GM23338 (cell line): ENCODE results near the gene UGT1A3. TPM values are rescaled to one million over a fixed set of nuclear protein-coding genes. Genes with fewer than 3 reads are reported as not detected.
A peak's percentile ranks its signal among the peaks of the same experiment; 100 is the strongest.

Experiments used
- ATAC-seq: fragments of 200-7000 bp; cut with Tn5 transposase; 3 replicates; pipeline ENCODE4 v1.9.1; 2020
- DNase-seq: peaks from one replicate; pipeline ENCODE4 v3.0.0-alpha.2; 2015; ENCODE audit warnings: low spot score
- H2AFZ ChIP-seq: fragments of 200-600 bp; sonication (generic); 2 replicates; pipeline ENCODE4 v1.8.0; 2016; ENCODE audit warnings: antibody characterized with exemption, mild to moderate bottlenecking, moderate library complexity
- H3F3A ChIP-seq: fragments of 200-600 bp; sonication (generic); replicated peaks from 2 replicates; pipeline ENCODE4 v1.8.0; 2017; ENCODE audit warnings: antibody characterized with exemption, mixed run types, low read depth
- H3K27ac ChIP-seq: fragments of 200-600 bp; sonication (generic); 2 replicates; pipeline ENCODE4 v1.6.1; 2016; ENCODE audit warnings: low read depth
- H3K27me3 ChIP-seq: fragments of 200-600 bp; sonication (generic); 2 replicates; pipeline ENCODE4 v1.8.0; 2016; ENCODE audit warnings: mild to moderate bottlenecking, mixed run types, moderate library complexity; ENCODE audit not compliant: insufficient read depth
- H3K36me3 ChIP-seq: fragments of 200-600 bp; sonication (generic); 2 replicates; pipeline ENCODE4 v1.8.0; 2016; ENCODE audit warnings: mild to moderate bottlenecking; ENCODE audit not compliant: insufficient read depth
- H3K4me1 ChIP-seq: fragments of 200-600 bp; sonication (generic); 2 replicates; pipeline ENCODE4 v1.8.0; 2016; ENCODE audit warnings: mild to moderate bottlenecking, moderate library complexity; ENCODE audit not compliant: insufficient read depth
- H3K4me2 ChIP-seq: fragments of 200-600 bp; sonication (generic); 2 replicates; pipeline ENCODE4 v1.7.1; 2017; ENCODE audit warnings: mixed run types
- H3K4me3 ChIP-seq: fragments of 200-600 bp; sonication (generic); 2 replicates; pipeline ENCODE4 v1.6.1; 2016; ENCODE audit warnings: mixed run types
- H3K79me2 ChIP-seq: fragments of 200-600 bp; sonication (generic); replicated peaks from 2 replicates; pipeline ENCODE4 v1.8.0; 2017; ENCODE audit warnings: mild to moderate bottlenecking; ENCODE audit not compliant: insufficient read depth
- H3K9me2 ChIP-seq: fragments of 200-600 bp; sonication (generic); 2 replicates; pipeline ENCODE4 v1.8.0; 2017; ENCODE audit not compliant: insufficient read depth
- H4K20me1 ChIP-seq: fragments of 200-600 bp; sonication (generic); replicated peaks from 2 replicates; pipeline ENCODE4 v1.8.0; 2017; ENCODE audit warnings: mild to moderate bottlenecking; ENCODE audit not compliant: insufficient read depth
- H3K27ac Mint-ChIP-seq: 2 replicates; pipeline ENCODE4 v1.8.0; 2020; ENCODE audit warnings: inconsistent platforms, mild to moderate bottlenecking, moderate library complexity, mixed read lengths
- H3K27me3 Mint-ChIP-seq: 3 replicates; pipeline ENCODE4 v1.8.0; 2022; ENCODE audit warnings: low read depth, mild to moderate bottlenecking, moderate library complexity, mixed read lengths, inconsistent platforms; ENCODE audit not compliant: insufficient read depth, poor library complexity
- H3K36me3 Mint-ChIP-seq: 3 replicates; pipeline ENCODE4 v1.8.0; 2021; ENCODE audit warnings: low read depth, mild to moderate bottlenecking, inconsistent platforms, moderate library complexity, mixed read lengths
- H3K4me1 Mint-ChIP-seq: 3 replicates; pipeline ENCODE4 v1.8.0; 2020; ENCODE audit warnings: mild to moderate bottlenecking, inconsistent platforms, mixed read lengths
- H3K4me3 Mint-ChIP-seq: 3 replicates; pipeline ENCODE4 v1.8.0; 2021; ENCODE audit warnings: moderate library complexity, mild to moderate bottlenecking, inconsistent platforms, mixed read lengths
- H3K9me3 Mint-ChIP-seq: 3 replicates; pipeline ENCODE4 v1.8.0; 2020; ENCODE audit warnings: moderate library complexity, mild to moderate bottlenecking, inconsistent platforms, mixed read lengths
- CREB1 ChIP-seq: fragments of 250-450 bp; sonication (Bioruptor Pico); IDR thresholded peaks from 2 replicates; pipeline ENCODE4 v1.5.0; 2020; ENCODE audit warnings: low read depth, mild to moderate bottlenecking, moderate library complexity
- EZH2 ChIP-seq: fragments of 200-600 bp; sonication (generic); IDR thresholded peaks from one replicate; pipeline ENCODE4 v1.8.0; 2017; ENCODE audit warnings: antibody characterized with exemption, mild to moderate bottlenecking, low read depth; ENCODE audit not compliant: unreplicated experiment
- EZH2phosphoT487 ChIP-seq: fragments of 200-600 bp; sonication (generic); IDR thresholded peaks from one replicate; pipeline ENCODE4 v1.8.1; 2018; ENCODE audit warnings: antibody characterized with exemption; ENCODE audit not compliant: unreplicated experiment
- JUNB ChIP-seq: IDR thresholded peaks from one replicate; pipeline ENCODE4 v1.6.1; 2016; ENCODE audit warnings: antibody characterized with exemption; ENCODE audit not compliant: unreplicated experiment
- NANOG ChIP-seq: IDR thresholded peaks from 2 replicates; pipeline ENCODE4 v1.6.1; 2016; ENCODE audit warnings: antibody characterized with exemption, borderline replicate concordance
- POLR2AphosphoS5 ChIP-seq: IDR thresholded peaks from 2 replicates; pipeline ENCODE4 v1.6.1; 2016; ENCODE audit warnings: antibody characterized with exemption, low read depth
- STAT1 ChIP-seq: IDR thresholded peaks from one replicate; pipeline ENCODE4 v1.6.1; 2016; ENCODE audit warnings: antibody characterized with exemption; ENCODE audit not compliant: unreplicated experiment
- ZNF114 ChIP-seq: fragments of 250-450 bp; sonication (Bioruptor Pico); IDR thresholded peaks from 2 replicates; pipeline ENCODE4 v1.5.0; 2020; ENCODE audit warnings: mild to moderate bottlenecking, moderate library complexity
- ZNF331 ChIP-seq: fragments of 250-450 bp; sonication (Bioruptor Pico); IDR thresholded peaks from 2 replicates; pipeline ENCODE4 v1.5.0; 2020; ENCODE audit warnings: low read depth, mild to moderate bottlenecking, moderate library complexity
- polyA plus RNA-seq: library from polyadenylated mRNA; unstranded; fragments of >200 nt; fragmentation: Nextera tagmentation; extraction: Ambion mirVana; gene quantifications from 2 replicates; pipeline ENCODE4 v1.2.1, GENCODE V29; 2016
- total RNA-seq: library from RNA; depleted of rRNA; stranded (reverse); fragments of >200 nt; shearing (Covaris generic); gene quantifications from 2 replicates; pipeline ENCODE4 v1.2.3, GENCODE V29; 2014
- TF ChIP-seq, protein P1 (sequence below): IDR thresholded peaks from 2 replicates; pipeline ENCODE4 v1.6.1; 2016; ENCODE audit warnings: antibody characterized with exemption
- TF ChIP-seq, protein P2 (sequence below), 2 experiments: fragments of 200-600 bp in 1 of 2; sonication (generic) in 1 of 2; conservative IDR thresholded peaks; 2 replicates each; pipeline versions ENCODE4 v1.5.1 to v1.6.1; 2016 to 2017; ENCODE audit warnings: antibody characterized with exemption in 2 of 2, low read depth in 2 of 2, mild to moderate bottlenecking in 2 of 2, moderate library complexity in 1 of 2
- TF ChIP-seq, protein P3 (sequence below): IDR thresholded peaks from one replicate; pipeline ENCODE4 v1.6.1; 2018; ENCODE audit warnings: antibody characterized with exemption; ENCODE audit not compliant: unreplicated experiment
- TF ChIP-seq, protein P4 (sequence below): fragments of 250-450 bp; sonication (Bioruptor Pico); IDR thresholded peaks from 2 replicates; pipeline ENCODE4 v1.5.0; 2020; ENCODE audit warnings: mild to moderate bottlenecking, moderate library complexity

The UGT1A3 gene
- total and polyA plus RNA-seq, 2 experiments from 2014 or later = not detected

DNA sequence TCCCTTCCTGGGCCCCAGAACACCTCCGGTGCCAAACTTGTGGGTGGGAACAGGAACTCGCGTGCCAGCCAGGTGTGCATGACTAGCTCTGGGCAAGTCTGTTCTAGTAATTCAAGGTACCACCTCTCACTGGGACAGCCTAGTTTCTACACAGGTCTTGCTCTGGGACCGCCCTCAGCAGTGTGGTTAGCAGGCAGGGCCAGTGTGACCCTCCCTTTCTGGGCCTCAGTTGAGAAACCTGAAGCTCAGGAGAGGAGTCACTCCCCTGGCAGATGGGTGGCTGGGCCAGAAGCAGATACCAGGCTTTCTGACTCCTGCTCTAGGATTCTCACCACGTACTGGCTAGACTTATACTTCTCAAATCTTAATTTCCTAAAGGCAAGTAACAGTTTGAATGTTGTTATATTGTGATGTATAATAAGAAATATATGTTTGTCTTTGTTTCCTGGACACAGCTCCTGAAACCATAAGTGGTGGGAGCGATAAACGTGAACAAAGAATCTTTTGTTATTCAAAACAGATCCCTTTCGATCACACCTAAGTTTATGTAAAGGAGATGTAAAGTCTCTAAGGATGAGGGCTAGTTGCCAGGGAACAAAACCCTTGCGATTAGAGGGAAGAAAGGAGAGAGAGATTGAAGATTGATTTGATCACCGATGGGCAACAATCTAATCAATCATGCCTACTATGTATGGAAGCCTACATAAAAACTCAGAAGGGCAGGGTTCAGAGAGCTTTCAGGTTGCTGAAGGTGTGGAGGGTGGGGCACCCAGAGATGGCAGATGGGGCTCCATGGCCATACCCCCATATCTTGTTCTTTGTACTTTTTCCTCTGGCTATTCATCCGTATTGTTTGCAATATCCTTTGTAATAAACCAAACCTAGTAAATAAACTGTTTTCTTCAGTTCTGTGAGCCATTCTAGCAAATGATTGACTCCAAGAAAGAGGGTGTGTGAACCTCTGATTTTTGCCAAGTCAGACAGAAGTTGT, 37.1 kb upstream of the UGT1A3 start:
- peaks cover 16% of the 10 kb centered on the region; the same call in 1 of the 2 replicates for H3K9me2 ChIP-seq
- H3K9me3 Mint-ChIP-seq = no peaks in the 10 kb centered on the region
- H3K4me3 Mint-ChIP-seq = no peak overlapping the region
- H3K27me3 ChIP-seq = no peaks in the 10 kb centered on the region
- H3K4me1 Mint-ChIP-seq = peaks cover 20% of the 10 kb centered on the region
- ATAC-seq (peak; percentile 43; the same call in 2 of the 3 replicates), DNase-seq (no peak)
- no peaks in the 10 kb centered on the region for H3F3A ChIP-seq
- no peak for TF ChIP-seq ZNF114 (CRISPR knock-in tag)
- TF ChIP-seq, protein P1, sequence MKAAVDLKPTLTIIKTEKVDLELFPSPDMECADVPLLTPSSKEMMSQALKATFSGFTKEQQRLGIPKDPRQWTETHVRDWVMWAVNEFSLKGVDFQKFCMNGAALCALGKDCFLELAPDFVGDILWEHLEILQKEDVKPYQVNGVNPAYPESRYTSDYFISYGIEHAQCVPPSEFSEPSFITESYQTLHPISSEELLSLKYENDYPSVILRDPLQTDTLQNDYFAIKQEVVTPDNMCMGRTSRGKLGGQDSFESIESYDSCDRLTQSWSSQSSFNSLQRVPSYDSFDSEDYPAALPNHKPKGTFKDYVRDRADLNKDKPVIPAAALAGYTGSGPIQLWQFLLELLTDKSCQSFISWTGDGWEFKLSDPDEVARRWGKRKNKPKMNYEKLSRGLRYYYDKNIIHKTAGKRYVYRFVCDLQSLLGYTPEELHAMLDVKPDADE = no peak
- no peak for TF ChIP-seq POLR2AphosphoS5
- no peak for TF ChIP-seq NANOG
- no peak for TF ChIP-seq EZH2phosphoT487
- no peak for TF ChIP-seq CREB1 (CRISPR knock-in tag)
- TF ChIP-seq, protein P2, sequence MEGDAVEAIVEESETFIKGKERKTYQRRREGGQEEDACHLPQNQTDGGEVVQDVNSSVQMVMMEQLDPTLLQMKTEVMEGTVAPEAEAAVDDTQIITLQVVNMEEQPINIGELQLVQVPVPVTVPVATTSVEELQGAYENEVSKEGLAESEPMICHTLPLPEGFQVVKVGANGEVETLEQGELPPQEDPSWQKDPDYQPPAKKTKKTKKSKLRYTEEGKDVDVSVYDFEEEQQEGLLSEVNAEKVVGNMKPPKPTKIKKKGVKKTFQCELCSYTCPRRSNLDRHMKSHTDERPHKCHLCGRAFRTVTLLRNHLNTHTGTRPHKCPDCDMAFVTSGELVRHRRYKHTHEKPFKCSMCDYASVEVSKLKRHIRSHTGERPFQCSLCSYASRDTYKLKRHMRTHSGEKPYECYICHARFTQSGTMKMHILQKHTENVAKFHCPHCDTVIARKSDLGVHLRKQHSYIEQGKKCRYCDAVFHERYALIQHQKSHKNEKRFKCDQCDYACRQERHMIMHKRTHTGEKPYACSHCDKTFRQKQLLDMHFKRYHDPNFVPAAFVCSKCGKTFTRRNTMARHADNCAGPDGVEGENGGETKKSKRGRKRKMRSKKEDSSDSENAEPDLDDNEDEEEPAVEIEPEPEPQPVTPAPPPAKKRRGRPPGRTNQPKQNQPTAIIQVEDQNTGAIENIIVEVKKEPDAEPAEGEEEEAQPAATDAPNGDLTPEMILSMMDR (conservative IDR thresholded peaks at IDR 0.05; ENCODE audit: low read depth in 2 of 2) = no peak
- TF ChIP-seq ZNF331 (CRISPR knock-in tag) = no peak
- TF ChIP-seq JUNB = no peak
- TF ChIP-seq, protein P3, sequence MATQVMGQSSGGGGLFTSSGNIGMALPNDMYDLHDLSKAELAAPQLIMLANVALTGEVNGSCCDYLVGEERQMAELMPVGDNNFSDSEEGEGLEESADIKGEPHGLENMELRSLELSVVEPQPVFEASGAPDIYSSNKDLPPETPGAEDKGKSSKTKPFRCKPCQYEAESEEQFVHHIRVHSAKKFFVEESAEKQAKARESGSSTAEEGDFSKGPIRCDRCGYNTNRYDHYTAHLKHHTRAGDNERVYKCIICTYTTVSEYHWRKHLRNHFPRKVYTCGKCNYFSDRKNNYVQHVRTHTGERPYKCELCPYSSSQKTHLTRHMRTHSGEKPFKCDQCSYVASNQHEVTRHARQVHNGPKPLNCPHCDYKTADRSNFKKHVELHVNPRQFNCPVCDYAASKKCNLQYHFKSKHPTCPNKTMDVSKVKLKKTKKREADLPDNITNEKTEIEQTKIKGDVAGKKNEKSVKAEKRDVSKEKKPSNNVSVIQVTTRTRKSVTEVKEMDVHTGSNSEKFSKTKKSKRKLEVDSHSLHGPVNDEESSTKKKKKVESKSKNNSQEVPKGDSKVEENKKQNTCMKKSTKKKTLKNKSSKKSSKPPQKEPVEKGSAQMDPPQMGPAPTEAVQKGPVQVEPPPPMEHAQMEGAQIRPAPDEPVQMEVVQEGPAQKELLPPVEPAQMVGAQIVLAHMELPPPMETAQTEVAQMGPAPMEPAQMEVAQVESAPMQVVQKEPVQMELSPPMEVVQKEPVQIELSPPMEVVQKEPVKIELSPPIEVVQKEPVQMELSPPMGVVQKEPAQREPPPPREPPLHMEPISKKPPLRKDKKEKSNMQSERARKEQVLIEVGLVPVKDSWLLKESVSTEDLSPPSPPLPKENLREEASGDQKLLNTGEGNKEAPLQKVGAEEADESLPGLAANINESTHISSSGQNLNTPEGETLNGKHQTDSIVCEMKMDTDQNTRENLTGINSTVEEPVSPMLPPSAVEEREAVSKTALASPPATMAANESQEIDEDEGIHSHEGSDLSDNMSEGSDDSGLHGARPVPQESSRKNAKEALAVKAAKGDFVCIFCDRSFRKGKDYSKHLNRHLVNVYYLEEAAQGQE = no peak
- no peak for TF ChIP-seq EZH2
- TF ChIP-seq, protein P4, sequence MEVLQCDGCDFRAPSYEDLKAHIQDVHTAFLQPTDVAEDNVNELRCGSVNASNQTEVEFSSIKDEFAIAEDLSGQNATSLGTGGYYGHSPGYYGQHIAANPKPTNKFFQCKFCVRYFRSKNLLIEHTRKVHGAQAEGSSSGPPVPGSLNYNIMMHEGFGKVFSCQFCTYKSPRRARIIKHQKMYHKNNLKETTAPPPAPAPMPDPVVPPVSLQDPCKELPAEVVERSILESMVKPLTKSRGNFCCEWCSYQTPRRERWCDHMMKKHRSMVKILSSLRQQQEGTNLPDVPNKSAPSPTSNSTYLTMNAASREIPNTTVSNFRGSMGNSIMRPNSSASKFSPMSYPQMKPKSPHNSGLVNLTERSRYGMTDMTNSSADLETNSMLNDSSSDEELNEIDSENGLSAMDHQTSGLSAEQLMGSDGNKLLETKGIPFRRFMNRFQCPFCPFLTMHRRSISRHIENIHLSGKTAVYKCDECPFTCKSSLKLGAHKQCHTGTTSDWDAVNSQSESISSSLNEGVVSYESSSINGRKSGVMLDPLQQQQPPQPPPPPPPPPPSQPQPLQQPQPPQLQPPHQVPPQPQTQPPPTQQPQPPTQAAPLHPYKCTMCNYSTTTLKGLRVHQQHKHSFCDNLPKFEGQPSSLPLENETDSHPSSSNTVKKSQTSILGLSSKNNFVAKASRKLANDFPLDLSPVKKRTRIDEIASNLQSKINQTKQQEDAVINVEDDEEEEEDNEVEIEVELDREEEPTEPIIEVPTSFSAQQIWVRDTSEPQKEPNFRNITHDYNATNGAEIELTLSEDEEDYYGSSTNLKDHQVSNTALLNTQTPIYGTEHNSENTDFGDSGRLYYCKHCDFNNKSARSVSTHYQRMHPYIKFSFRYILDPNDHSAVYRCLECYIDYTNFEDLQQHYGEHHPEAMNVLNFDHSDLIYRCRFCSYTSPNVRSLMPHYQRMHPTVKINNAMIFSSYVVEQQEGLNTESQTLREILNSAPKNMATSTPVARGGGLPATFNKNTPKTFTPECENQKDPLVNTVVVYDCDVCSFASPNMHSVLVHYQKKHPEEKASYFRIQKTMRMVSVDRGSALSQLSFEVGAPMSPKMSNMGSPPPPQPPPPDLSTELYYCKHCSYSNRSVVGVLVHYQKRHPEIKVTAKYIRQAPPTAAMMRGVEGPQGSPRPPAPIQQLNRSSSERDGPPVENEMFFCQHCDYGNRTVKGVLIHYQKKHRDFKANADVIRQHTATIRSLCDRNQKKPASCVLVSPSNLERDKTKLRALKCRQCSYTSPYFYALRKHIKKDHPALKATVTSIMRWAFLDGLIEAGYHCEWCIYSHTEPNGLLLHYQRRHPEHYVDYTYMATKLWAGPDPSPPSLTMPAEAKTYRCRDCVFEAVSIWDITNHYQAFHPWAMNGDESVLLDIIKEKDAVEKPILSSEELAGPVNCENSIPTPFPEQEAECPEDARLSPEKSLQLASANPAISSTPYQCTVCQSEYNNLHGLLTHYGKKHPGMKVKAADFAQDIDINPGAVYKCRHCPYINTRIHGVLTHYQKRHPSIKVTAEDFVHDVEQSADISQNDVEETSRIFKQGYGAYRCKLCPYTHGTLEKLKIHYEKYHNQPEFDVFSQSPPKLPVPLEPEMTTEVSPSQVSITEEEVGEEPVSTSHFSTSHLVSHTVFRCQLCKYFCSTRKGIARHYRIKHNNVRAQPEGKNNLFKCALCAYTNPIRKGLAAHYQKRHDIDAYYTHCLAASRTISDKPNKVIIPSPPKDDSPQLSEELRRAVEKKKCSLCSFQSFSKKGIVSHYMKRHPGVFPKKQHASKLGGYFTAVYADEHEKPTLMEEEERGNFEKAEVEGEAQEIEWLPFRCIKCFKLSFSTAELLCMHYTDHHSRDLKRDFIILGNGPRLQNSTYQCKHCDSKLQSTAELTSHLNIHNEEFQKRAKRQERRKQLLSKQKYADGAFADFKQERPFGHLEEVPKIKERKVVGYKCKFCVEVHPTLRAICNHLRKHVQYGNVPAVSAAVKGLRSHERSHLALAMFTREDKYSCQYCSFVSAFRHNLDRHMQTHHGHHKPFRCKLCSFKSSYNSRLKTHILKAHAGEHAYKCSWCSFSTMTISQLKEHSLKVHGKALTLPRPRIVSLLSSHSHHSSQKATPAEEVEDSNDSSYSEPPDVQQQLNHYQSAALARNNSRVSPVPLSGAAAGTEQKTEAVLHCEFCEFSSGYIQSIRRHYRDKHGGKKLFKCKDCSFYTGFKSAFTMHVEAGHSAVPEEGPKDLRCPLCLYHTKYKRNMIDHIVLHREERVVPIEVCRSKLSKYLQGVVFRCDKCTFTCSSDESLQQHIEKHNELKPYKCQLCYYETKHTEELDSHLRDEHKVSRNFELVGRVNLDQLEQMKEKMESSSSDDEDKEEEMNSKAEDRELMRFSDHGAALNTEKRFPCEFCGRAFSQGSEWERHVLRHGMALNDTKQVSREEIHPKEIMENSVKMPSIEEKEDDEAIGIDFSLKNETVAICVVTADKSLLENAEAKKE (CRISPR knock-in tag) = no peak
- no peak for TF ChIP-seq STAT1
- H3K27me3 Mint-ChIP-seq = peaks cover 2% of the 10 kb centered on the region
- H3K79me2 ChIP-seq = no peaks in the 10 kb centered on the region
- H3K36me3 ChIP-seq = no peaks in the 10 kb centered on the region
- no peaks in the 10 kb centered on the region; the same call in 1 of the 2 replicates for H4K20me1 ChIP-seq
- H3K4me2 ChIP-seq = no peak overlapping the region
- peak overlapping the region; percentile 72; the same call in 1 of the 2 replicates for H2AFZ ChIP-seq
- H3K4me1 ChIP-seq = peaks cover 7% of the 10 kb centered on the region; the same call in 1 of the 2 replicates
- H3K4me3 ChIP-seq = no peak overlapping the region
- H3K27ac Mint-ChIP-seq = no peak overlapping the region
- H3K27ac ChIP-seq = no peak overlapping the region
- H3K36me3 Mint-ChIP-seq = no peaks in the 10 kb centered on the region; the same call in 2 of the 3 replicates
